C4-2B (cell line): ENCODE measurements around the gene FGFRL1.

Experiments
- H3K27ac ChIP-seq: fragments of 450-650 bp; 2 replicates; pipeline ENCODE4 v1.5.1; 2017
- CTCF ChIP-seq: fragments of 450-650 bp; conservative IDR thresholded peaks from 2 replicates; pipeline ENCODE4 v1.5.1; 2017; ENCODE audit warnings: mild to moderate bottlenecking
- ZFX ChIP-seq: fragments of 450-650 bp; IDR thresholded peaks from 2 replicates; pipeline ENCODE4 v1.6.1; 2017

FGFRL1 gene

DNA sequence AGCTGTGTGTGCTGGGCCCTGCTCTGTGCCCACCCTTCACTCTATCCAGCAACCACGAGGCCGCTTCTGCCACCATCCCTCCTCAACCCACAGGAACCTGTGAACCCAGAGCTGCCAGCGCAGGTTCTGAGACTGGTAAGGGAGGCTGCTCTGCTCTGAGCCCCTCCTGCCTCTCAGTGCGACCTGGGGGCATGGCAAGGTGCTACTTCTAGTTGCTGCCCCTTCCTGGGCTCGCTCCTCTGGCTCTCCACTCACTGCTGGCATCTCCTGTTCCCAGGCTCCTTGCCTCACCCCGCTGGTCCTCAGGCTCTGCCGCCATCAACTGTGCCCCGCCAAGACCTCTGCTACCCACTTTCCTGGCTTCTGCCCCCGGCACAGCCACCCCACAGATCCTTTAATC is 62.7 kb downstream of the FGFRL1 start:
- no peak overlapping the region for H3K27ac ChIP-seq
- TF ChIP-seq ZFX, result no peak
- no peak for TF ChIP-seq CTCF

- no peak for TF ChIP-seq ZFX
- no peak for TF ChIP-seq CTCF
- no peak overlapping the region for H3K27ac ChIP-seq
Measured at GRCh38 chr4:1075225-1075624, 63.8 kb downstream of the FGFRL1 start.

- H3K27ac ChIP-seq, result no peak overlapping the region
- no peak for TF ChIP-seq ZFX
- TF ChIP-seq CTCF, result no peak
Measured at GRCh38 chr4:1075809-1076699, 64.6 kb downstream of the FGFRL1 start.
